ENCODE measurements around the gene IL17F. TPM values are rescaled to one million over a fixed set of nuclear protein-coding genes. Genes with fewer than 3 reads are reported as not detected.

IL17F gene
- total RNA-seq, 1 experiment from 2014 or later: not detected

DNA sequence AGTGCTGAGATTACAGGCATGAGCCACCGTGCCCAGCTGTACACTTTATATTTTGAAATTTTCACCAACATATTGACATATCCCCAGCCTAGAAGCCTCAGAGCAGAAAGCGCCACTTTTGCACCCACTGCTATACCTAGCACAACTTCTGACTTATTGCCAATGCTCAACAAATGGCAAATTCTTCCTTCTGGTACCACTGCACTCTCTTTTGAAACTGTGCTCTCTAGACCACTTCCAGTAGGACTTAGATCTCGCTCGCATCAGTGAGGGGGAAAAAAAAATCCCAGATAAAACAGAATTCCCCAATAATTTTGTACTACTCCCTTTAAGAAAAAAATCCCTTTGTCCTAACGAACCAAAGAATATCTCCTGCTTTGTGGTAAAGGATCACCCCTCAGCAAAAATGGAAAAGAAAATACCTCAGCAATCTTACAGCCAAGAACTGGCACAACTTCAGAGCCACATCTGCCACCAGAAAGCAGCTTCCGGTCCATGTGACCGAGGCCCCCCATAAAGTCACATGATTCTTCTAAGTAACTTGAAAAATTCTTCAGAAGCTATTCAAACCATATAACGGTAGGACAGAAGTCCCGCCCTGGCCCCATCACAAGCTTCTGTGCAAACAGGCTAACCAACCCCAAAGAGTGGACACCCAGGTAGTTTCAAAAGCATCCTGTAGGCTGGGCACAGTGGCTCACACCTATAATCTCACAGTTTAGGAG, 18.5 kb upstream of the IL17F start:
- BruUV-seq (replicated peaks): no TSS peak
- Histone ChIP-seq H3K36me3 (ENCODE audit: control insufficient read depth, insufficient read depth, low read length) (peaks cover 18% of the 10 kb centered on the region), H3K4me3 (ENCODE audit: low read depth in 2 of 2, low read length in 2 of 2) (no peak overlapping the region), H3K9me3 (ENCODE audit: control insufficient read depth, insufficient read depth, low read depth, low read length) (no peaks in the 10 kb centered on the region), H3K27me3 (ENCODE audit: control insufficient read depth, insufficient read depth, low read length) (no peaks in the 10 kb centered on the region), H3K27ac (ENCODE audit: low read length) (no peak overlapping the region), H3K4me1 (ENCODE audit: control insufficient read depth, insufficient read depth, low read length) (no peaks in the 10 kb centered on the region)
- TF ChIP-seq, protein P1, sequence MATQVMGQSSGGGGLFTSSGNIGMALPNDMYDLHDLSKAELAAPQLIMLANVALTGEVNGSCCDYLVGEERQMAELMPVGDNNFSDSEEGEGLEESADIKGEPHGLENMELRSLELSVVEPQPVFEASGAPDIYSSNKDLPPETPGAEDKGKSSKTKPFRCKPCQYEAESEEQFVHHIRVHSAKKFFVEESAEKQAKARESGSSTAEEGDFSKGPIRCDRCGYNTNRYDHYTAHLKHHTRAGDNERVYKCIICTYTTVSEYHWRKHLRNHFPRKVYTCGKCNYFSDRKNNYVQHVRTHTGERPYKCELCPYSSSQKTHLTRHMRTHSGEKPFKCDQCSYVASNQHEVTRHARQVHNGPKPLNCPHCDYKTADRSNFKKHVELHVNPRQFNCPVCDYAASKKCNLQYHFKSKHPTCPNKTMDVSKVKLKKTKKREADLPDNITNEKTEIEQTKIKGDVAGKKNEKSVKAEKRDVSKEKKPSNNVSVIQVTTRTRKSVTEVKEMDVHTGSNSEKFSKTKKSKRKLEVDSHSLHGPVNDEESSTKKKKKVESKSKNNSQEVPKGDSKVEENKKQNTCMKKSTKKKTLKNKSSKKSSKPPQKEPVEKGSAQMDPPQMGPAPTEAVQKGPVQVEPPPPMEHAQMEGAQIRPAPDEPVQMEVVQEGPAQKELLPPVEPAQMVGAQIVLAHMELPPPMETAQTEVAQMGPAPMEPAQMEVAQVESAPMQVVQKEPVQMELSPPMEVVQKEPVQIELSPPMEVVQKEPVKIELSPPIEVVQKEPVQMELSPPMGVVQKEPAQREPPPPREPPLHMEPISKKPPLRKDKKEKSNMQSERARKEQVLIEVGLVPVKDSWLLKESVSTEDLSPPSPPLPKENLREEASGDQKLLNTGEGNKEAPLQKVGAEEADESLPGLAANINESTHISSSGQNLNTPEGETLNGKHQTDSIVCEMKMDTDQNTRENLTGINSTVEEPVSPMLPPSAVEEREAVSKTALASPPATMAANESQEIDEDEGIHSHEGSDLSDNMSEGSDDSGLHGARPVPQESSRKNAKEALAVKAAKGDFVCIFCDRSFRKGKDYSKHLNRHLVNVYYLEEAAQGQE (IDR thresholded peaks at IDR 0.05; ENCODE audit: insufficient read depth in 1 of 2, low read depth in 2 of 2, low read length in 1 of 2): no peak
- no peak for TF ChIP-seq POLR2AphosphoS5 (IDR thresholded peaks at IDR 0.05; ENCODE audit: low read depth, low read length)
- in situ Hi-C loops (cut with HindIII; ENCODE audit: low pct_unique_long_range_greater_than_20kb, low sequenced_read_pairs) (no loop called here), intact Hi-C loops (cut with micrococcal nuclease; ENCODE audit: unreplicated experiment) (loop anchor here (5.0 kb wide), 1 partner anchor 100 kb away; no protein-coding TSS in a partner anchor)
- ChIA-PET POLR2A (interaction anchor here (0.6 kb wide), 1 partner anchor 9 kb away, joined by 22 read pairs; no protein-coding TSS in a partner anchor), CTCF (interaction anchor here (0.9 to 1.3 kb wide), 2 partner anchors 22 to 99 kb away, joined by 3 to 4 read pairs; partner anchors contain the start of gene MCM3)
- ATAC-seq: no peak
- no peak for DNase-seq (ENCODE audit: low read depth, low spot score)

DNA sequence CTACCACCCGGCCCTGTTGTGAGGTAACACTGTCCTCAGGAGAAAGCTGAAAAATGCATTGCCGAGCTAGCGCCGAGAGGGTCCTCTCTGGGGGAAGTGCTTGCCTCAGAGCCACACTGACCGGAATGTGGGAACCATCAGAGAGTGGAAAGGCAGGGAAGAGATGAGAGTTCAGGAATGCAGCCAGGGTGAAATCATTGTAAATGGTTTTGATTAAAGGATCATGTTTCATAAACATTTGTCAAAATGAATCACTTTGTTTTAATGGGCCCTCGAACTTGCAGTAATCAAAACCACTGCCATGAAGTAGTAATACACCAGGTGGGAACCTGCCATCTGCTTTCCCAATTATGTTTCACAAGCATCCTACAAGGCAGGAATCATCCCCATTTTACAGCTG, 16.9 kb upstream of the IL17F start:
- in situ Hi-C loops (cut with HindIII; ENCODE audit: low pct_unique_long_range_greater_than_20kb, low sequenced_read_pairs) (no loop called here), intact Hi-C loops (cut with micrococcal nuclease; ENCODE audit: unreplicated experiment) (loop anchor here (5.0 kb wide), 1 partner anchor 99 kb away; no protein-coding TSS in a partner anchor)
- CTCF ChIA-PET: no interaction called here
- no peaks in the 10 kb centered on the region for H3K4me1 ChIP-seq (ENCODE audit: control insufficient read depth, insufficient read depth, low read length)
- H3K9me3 ChIP-seq (ENCODE audit: control insufficient read depth, insufficient read depth, low read depth, low read length): no peaks in the 10 kb centered on the region
- DNase-seq (ENCODE audit: low read depth, low spot score) (no peak), ATAC-seq (no peak)
- H3K36me3 ChIP-seq (ENCODE audit: control insufficient read depth, insufficient read depth, low read length): peaks cover 17% of the 10 kb centered on the region
- no peaks in the 10 kb centered on the region for H3K27me3 ChIP-seq (ENCODE audit: control insufficient read depth, insufficient read depth, low read length)
- no peak overlapping the region for H3K27ac ChIP-seq (ENCODE audit: low read length)
- TF ChIP-seq POLR2AphosphoS5 (IDR thresholded peaks at IDR 0.05; ENCODE audit: low read depth, low read length) (no peak), SIN3A (IDR thresholded peaks at IDR 0.05; ENCODE audit: borderline replicate concordance, insufficient read depth, low read depth, low read length) (no peak)
- no peak overlapping the region for H3K4me3 ChIP-seq (ENCODE audit: low read depth in 2 of 2, low read length in 2 of 2)
- POLR2A ChIA-PET: no interaction called here
- no TSS peak for BruUV-seq (replicated peaks)

DNA sequence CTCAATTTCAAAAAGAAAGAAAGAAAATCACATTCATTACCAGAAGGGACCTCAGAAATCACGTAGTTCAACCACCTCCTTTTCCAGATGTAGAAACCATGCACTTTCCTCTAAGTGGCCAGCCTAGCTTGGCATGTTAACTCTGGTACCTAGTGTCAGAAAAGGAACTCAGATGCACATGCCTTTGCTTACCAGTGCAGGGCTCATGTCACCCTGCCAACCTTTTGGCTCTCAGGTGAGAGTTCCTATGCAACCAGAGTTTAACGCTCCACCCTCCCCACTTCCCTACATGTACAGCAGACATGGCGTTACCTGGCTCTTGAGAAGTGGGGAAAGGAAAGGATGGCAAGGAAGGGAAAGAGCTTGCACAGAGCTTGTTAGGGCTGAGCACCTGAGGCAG, 16.3 kb upstream of the IL17F start:
- ATAC-seq: peak; percentile 12; the same call in 1 of the 2 replicates
- Histone ChIP-seq H3K36me3 (ENCODE audit: control insufficient read depth, insufficient read depth, low read length) (peaks cover 11% of the 10 kb centered on the region), H3K4me3 (ENCODE audit: low read depth in 2 of 2, low read length in 2 of 2) (no peak overlapping the region), H3K27me3 (ENCODE audit: control insufficient read depth, insufficient read depth, low read length) (no peaks in the 10 kb centered on the region), H3K27ac (ENCODE audit: low read length) (no peak overlapping the region), H3K9me3 (ENCODE audit: control insufficient read depth, insufficient read depth, low read depth, low read length) (no peaks in the 10 kb centered on the region), H3K4me1 (ENCODE audit: control insufficient read depth, insufficient read depth, low read length) (no peaks in the 10 kb centered on the region)
- in situ Hi-C loops (cut with HindIII; ENCODE audit: low pct_unique_long_range_greater_than_20kb, low sequenced_read_pairs) (no loop called here), intact Hi-C loops (cut with micrococcal nuclease; ENCODE audit: unreplicated experiment) (loop anchor here (5.0 kb wide), 1 partner anchor 98 kb away; no protein-coding TSS in a partner anchor)
- BruUV-seq (replicated peaks): no TSS peak
- TF ChIP-seq POLR2AphosphoS5 (IDR thresholded peaks at IDR 0.05; ENCODE audit: low read depth, low read length) (no peak), SIN3A (IDR thresholded peaks at IDR 0.05; ENCODE audit: borderline replicate concordance, insufficient read depth, low read depth, low read length) (no peak), TCF7L2 (IDR thresholded peaks at IDR 0.05; ENCODE audit: low read depth, low read length) (no peak)
- DNase-seq (ENCODE audit: low read depth, low spot score): no peak
- POLR2A ChIA-PET: no interaction called here
- CTCF ChIA-PET: no interaction called here

Measured in Panc1 (cell line).